ENCODE measurements around the gene IL1R1.
A peak's percentile ranks its signal among the peaks of the same experiment; 100 is the strongest.
"Not testable (repeated sequence)": the region's sequence is repeated elsewhere in the genome, so short reads cannot be mapped to it uniquely, and the experiment has no call there.

Gene IL1R1, protein sequence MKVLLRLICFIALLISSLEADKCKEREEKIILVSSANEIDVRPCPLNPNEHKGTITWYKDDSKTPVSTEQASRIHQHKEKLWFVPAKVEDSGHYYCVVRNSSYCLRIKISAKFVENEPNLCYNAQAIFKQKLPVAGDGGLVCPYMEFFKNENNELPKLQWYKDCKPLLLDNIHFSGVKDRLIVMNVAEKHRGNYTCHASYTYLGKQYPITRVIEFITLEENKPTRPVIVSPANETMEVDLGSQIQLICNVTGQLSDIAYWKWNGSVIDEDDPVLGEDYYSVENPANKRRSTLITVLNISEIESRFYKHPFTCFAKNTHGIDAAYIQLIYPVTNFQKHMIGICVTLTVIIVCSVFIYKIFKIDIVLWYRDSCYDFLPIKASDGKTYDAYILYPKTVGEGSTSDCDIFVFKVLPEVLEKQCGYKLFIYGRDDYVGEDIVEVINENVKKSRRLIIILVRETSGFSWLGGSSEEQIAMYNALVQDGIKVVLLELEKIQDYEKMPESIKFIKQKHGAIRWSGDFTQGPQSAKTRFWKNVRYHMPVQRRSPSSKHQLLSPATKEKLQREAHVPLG

GRCh38 chr2:102141970-102142828 lies at the start of gene IL1R1:
Gene IL1R1, plus strand, starts transcription at chr2:102142746. Its CDS starts 14,979 bp downstream, at chr2:102157725.
- DNase-seq = no peak

DNA sequence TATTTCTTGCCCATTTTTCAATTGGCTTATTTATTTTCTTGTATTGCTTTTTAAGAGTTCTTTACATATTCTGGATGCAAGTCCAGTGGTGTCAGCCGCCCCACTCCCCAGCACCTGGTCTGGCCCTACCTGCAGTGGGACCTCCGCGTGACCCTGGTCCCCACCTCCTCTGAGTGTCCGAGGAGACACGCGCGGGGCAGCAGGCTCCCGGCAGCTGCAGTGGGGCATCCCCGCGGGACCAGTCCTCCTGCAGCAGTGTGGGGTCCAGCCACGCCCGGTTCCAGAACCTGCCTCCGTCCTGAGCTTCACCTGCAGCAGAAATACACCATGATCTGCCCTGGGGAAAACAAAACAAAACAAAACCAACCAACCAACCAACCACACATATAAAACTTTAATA lies 48.9 kb upstream of the IL1R1 start:
- no peak for DNase-seq

- DNase-seq = no peak
These were observed 47.6 kb upstream of the IL1R1 start for GRCh38 chr2:102094917-102095316.

- DNase-seq = no peak
These were observed 46.4 kb upstream of the IL1R1 start for GRCh38 chr2:102096103-102096502.

- DNase-seq = no peak
These were observed 43.8 kb upstream of the IL1R1 start for GRCh38 chr2:102098756-102099155.

DNA sequence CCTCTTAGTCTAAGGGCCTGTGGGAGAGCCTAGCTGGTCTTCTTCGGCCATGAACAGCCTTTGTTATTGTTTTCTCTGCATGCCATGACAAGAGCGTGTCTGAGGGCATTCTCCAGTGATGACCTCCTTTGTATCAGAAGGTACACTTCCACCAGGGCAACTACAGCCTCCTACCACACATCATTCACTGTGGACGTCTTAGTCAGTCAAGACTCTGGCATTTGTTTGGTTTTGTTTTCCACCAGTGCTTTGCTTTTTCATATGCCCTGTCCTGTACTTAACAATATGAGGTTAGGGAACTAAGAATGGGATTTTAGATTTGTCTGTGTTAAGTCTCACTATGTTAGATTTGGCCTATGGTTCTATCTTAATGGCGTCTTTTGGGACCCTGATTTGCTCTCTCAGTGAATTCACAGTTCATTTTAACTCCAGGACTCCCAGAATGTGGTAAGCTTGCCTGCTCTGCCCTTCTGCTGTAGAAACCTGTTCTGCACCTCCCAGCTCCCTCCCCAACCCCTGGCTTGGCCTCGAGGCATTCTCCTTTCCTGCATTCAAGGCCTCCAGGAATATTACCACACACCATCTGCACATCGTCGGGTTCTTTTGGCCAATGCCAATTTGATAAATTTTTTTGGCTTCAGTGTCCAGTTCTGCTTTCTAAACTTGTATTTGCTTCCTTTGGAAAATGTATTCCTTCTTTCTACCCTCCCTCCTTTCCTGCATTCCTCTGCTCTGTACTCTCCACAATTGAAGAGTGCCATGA lies 42.8 kb upstream of the IL1R1 start:
- DNase-seq = no peak

DNA sequence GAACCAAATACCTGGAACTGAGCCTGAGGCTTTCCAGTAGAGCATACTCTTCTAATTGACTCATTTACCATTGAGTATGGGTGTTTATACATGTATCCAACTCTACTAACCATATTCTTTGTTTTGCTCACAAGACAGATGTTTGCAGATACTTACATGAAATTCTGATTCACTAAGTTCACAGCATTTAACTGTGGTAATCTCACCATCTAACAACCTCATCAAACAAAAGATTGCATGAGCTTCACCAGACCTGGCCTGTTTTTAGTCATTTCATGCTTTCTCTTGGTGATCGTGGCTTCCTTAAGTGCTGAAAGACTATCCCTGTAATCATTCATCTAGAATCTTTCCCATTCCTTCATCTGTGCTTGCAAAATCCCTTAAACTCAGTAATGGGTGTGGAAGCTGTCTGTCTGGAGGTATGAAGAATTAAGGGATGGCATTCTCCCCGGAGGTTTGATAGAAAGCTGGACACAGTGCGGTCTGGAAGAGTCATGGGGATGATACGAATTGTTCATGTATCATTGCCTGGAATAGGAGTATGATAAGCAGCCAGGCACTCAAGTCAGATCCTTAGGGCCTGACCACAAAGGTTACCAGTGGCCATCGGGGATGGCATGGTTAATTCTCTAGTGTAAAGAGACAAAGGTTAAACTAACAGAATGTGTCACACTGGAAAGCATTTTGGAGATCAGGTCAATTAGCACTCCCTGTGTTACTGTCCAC lies 42.0 kb upstream of the IL1R1 start:
- DNase-seq = no peak

GRCh38 chr2:102101097-102101848 lies 41.3 kb upstream of the IL1R1 start:
- no peak for DNase-seq

- DNase-seq = no peak
These were observed 40.5 kb upstream of the IL1R1 start for GRCh38 chr2:102101849-102102635.

DNA sequence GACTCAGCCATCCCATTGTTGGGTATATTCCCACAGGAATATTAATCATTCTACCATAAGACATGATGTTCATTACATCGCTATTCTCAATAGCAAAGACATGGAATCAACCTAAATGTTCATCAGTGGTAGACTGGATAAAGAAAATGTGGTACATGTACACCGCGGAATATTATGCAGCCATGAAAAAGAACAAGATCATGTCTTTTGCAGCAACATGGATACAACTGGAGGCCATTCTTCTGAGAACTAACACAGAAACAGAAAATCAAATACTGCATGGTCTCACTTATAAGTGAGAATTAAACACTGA lies 40.0 kb upstream of the IL1R1 start:
- DNase-seq = not testable (repeated sequence)

DNA sequence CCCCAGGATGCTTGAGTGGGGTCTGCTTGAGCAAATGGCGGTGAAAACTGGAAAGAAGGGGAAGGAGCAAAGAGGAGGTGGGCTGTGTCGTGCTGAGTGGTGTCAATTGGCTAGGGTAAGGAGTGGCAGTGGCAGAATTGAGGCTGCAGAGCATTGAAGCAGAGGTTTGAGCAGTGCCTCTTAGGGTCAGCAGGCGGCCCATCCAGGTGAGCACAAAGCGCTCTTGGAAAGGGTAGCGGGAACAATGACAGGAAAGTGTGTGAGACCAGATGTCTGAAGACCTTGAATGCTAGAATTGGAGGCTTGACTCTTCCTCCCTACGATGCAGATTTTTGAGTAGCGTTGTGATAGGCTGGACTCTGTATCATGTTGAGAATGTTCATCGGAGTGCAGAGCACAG lies 39.3 kb upstream of the IL1R1 start:
- no peak for DNase-seq

- DNase-seq = peak; percentile 5
These were observed 38.3 kb upstream of the IL1R1 start for GRCh38 chr2:102103992-102104871.

DNA sequence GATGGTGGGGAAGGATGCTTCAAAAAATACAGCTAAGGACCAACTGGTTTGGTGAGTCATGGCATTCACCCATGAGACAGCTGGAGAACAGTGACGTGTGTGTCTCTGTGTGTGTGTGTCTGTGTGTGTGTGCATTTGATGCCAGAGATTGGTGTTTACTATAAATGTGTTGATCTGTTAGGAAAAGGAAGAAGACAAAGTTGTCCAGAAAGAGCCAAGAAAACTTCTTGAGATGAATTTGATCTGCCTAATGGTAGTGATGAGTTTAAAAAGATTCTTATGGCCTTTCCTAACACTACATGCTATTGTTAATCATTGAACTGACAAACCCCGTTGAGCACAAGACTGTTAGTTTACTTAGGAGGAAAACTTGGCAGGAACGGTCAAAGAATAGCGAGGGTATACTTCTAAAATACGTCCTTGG lies 36.4 kb upstream of the IL1R1 start:
- no peak for DNase-seq

DNA sequence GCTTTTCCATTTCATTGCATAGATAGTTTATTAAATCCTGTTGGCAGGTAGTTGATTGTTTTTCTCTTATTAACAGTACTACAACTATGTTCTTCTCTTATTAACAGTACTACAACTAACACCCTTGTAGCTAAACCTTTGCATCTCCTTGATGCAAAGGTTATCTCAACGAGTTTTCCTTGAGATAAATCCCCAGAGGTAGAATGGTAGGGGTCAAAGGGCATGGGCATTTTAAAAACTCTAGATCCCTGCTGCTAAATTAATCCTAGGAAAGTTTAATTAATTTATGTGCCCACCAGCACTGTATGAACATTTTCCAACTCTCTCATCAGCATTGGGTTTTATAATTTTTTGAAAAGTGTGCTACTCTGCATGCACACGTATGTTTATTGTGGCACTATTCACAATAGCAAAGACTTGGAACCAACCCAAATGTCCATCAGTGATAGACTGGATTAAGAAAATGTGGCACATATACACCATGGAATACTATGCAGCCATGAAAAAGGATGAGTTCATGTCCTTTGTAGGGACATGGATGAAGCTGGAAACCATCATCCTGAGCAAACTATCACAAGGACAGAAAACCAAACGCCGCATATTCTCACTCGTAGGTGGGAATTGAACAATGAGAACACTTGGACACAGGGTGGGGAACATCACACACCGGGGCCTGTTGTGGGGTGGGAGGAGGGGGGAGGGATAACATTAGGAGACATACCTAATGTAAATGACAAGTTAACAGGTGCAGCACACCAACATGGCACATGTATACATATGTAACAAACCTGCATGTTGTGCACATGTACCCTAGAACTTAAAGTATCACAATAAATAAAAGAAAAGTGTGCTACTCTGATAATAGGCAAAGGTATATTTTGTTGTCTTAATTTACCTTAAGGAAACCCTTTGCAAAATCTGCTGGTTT lies 35.5 kb upstream of the IL1R1 start:
- DNase-seq = not testable (repeated sequence)

DNA sequence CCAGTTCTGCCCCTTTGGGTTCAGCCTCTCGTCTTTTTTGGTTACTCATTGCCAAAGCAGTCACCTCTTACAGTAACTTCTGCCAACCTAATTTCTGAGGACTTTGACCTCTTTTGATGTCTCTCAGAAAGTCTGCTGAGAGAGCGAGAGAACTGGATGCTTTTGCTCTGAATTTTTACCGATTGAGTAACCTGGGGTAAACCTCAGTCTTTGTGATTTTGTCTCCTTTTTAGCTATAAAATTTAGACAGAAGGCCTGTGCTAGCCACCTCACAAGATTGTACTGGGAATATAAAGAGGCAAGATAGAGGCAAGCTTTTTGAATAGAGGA lies 34.8 kb upstream of the IL1R1 start:
- no peak for DNase-seq

- no peak for DNase-seq
These were observed 33.5 kb upstream of the IL1R1 start for GRCh38 chr2:102109016-102109415.

GRCh38 chr2:102110171-102110570 lies 32.4 kb upstream of the IL1R1 start:
- DNase-seq = no peak

DNA sequence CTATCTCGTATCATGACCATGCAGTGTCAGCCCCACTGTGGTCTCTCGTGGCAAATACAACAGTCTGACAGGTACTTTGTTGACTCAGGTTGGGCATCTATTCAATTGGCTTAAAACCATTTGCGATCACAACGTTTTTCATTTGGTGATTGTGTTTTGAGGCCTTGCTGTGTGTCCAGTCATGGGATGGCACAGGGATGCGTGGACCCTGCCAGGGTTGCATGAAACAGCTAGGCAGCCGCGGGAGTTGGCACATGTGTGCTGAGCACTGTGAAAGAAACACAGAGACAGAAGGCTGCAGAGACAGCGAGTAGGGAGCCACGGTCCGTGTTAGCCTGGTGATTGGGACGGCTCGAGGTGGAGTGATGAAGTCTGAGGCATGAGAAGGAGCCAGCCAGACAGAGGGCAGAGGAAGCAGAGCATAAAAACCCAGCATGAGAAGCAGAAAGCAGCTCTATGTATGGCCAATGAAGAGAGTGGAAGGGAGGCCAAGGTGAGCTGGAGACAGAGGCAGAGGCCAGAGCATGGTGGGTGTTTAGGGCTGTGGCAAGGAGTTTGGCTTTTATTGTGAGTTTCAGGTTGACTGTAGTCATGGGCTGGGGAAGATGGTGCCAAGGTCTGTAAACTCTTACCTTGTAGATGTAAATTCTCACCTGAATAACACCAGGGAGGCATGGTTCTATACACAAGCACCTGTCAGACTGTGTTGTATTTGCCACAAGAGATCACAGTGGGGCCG lies 31.8 kb upstream of the IL1R1 start:
- no peak for DNase-seq
